Liver (tissue), 9 donors: Measurements from ENCODE around the gene GRID1. TPM values are rescaled to one million over a fixed set of nuclear protein-coding genes. Genes with fewer than 3 reads are reported as not detected.

ENCODE experiments used
- DNase-seq: peaks from one replicate; pipeline ENCODE4 v3.0.0-alpha.2; 2017; ENCODE audit warnings: low spot score
- H3K27ac ChIP-seq, 2 donors: one replicate each; pipeline ENCODE4 v1.7.0; 2013; ENCODE audit warnings: inconsistent platforms in 2 of 2, low read length in 2 of 2, control low read depth in 1 of 2, low read depth in 1 of 2, mild to moderate bottlenecking in 1 of 2
- H3K27me3 ChIP-seq, 4 donors: one replicate each; pipeline versions ENCODE4 v1.6.1 to v1.7.0; 2013; ENCODE audit warnings: low read length in 3 of 4, inconsistent platforms in 1 of 4, mild to moderate bottlenecking in 1 of 4, moderate library complexity in 1 of 4; ENCODE audit not compliant: control insufficient read depth in 4 of 4, insufficient read depth in 4 of 4
- H3K36me3 ChIP-seq, 4 donors: one replicate each; pipeline versions ENCODE4 v1.6.1 to v1.7.0; 2013; ENCODE audit warnings: low read length in 3 of 4, mild to moderate bottlenecking in 3 of 4, low read depth in 1 of 4, moderate library complexity in 1 of 4; ENCODE audit not compliant: control insufficient read depth in 4 of 4, insufficient read depth in 3 of 4
- H3K4me1 ChIP-seq, 4 donors: one replicate each; pipeline versions ENCODE4 v1.6.1 to v1.7.0; 2013; ENCODE audit warnings: low read length in 3 of 4, mild to moderate bottlenecking in 3 of 4, moderate library complexity in 1 of 4; ENCODE audit not compliant: control insufficient read depth in 4 of 4, insufficient read depth in 4 of 4
- H3K4me3 ChIP-seq, 3 donors: one replicate each; pipeline versions ENCODE4 v1.6.1 to v1.7.0; 2013; ENCODE audit warnings: low read length in 3 of 3, control low read depth in 1 of 3, low read depth in 1 of 3, mild to moderate bottlenecking in 1 of 3
- H3K9ac ChIP-seq, 2 donors: one replicate each; pipeline ENCODE4 v1.7.0; 2013; ENCODE audit warnings: low read length in 2 of 2, mild to moderate bottlenecking in 2 of 2, moderate library complexity in 2 of 2, control low read depth in 1 of 2, low read depth in 1 of 2
- H3K9me3 ChIP-seq, 4 donors: one replicate each; pipeline versions ENCODE4 v1.6.1 to v1.7.0; 2013; ENCODE audit warnings: low read length in 3 of 4; ENCODE audit not compliant: control insufficient read depth in 4 of 4
- ATF3 ChIP-seq: IDR thresholded peaks from 2 replicates; pipeline ENCODE4 v1.6.1; 2016; ENCODE audit warnings: antibody characterized with exemption
- EGR1 ChIP-seq, 2 donors: IDR thresholded peaks; 2 replicates each; pipeline ENCODE4 v1.6.1; 2016 to 2018; ENCODE audit warnings: antibody characterized with exemption in 2 of 2, low read depth in 2 of 2
- FOXA1 ChIP-seq: IDR thresholded peaks from 2 replicates; pipeline ENCODE4 v1.6.1; 2016; ENCODE audit warnings: antibody characterized with exemption
- FOXA2 ChIP-seq: IDR thresholded peaks from 2 replicates; pipeline ENCODE4 v1.6.1; 2016; ENCODE audit warnings: antibody characterized with exemption
- GABPA ChIP-seq, 2 donors: IDR thresholded peaks in 1 of 2; conservative IDR thresholded peaks in 1 of 2; 2 replicates each; pipeline ENCODE4 v1.6.1; 2016; ENCODE audit warnings: antibody characterized with exemption in 2 of 2, mild to moderate bottlenecking in 1 of 2, moderate library complexity in 1 of 2
- HNF4A ChIP-seq, 2 donors: conservative IDR thresholded peaks; 2 replicates each; pipeline ENCODE4 v1.6.1; 2016; ENCODE audit warnings: antibody characterized with exemption in 2 of 2, mild to moderate bottlenecking in 2 of 2
- HNF4G ChIP-seq: IDR thresholded peaks from 2 replicates; pipeline ENCODE4 v1.6.1; 2016; ENCODE audit warnings: antibody characterized with exemption
- JUND ChIP-seq, 2 donors: IDR thresholded peaks; 2 replicates each; pipeline ENCODE4 v1.6.1; 2016; ENCODE audit warnings: antibody characterized with exemption in 2 of 2
- MAX ChIP-seq: IDR thresholded peaks from 2 replicates; pipeline ENCODE4 v1.6.1; 2016; ENCODE audit warnings: antibody characterized with exemption
- NR2F2 ChIP-seq: IDR thresholded peaks from 2 replicates; pipeline ENCODE4 v1.6.1; 2016; ENCODE audit warnings: antibody characterized with exemption
- RAD21 ChIP-seq, 2 donors: IDR thresholded peaks; 2 replicates each; pipeline ENCODE4 v1.6.1; 2016; ENCODE audit warnings: antibody characterized with exemption in 2 of 2, mild to moderate bottlenecking in 2 of 2
- REST ChIP-seq: IDR thresholded peaks from 2 replicates; pipeline ENCODE4 v1.6.1; 2016; ENCODE audit warnings: antibody characterized with exemption, mild to moderate bottlenecking
- RXRA ChIP-seq, 2 donors: IDR thresholded peaks; 2 replicates each; pipeline ENCODE4 v1.6.1; 2017 to 2018; ENCODE audit warnings: antibody characterized with exemption in 2 of 2, mild to moderate bottlenecking in 1 of 2
- SP1 ChIP-seq: IDR thresholded peaks from 2 replicates; pipeline ENCODE4 v1.6.1; 2018; ENCODE audit warnings: antibody characterized with exemption, mild to moderate bottlenecking
- TAF1 ChIP-seq: conservative IDR thresholded peaks from 2 replicates; pipeline ENCODE4 v1.6.1; 2016; ENCODE audit warnings: antibody characterized with exemption, mild to moderate bottlenecking
- YY1 ChIP-seq: IDR thresholded peaks from 2 replicates; pipeline ENCODE4 v1.6.1; 2016; ENCODE audit warnings: antibody characterized with exemption, mild to moderate bottlenecking
- ZBTB33 ChIP-seq: IDR thresholded peaks from 2 replicates; pipeline ENCODE4 v1.6.1; 2016; ENCODE audit warnings: antibody characterized with exemption
- WGBS: extraction: QIAGEN DNeasy Blood & Tissue Kit; methylation state at CpG from one replicate; pipeline ENCODE4 v1.1.7; 2013; 5-methylcytosine and 5-hydroxymethylcytosine counted together
- polyA plus RNA-seq, 2 donors: library from polyadenylated mRNA; stranded (reverse) in 1 of 2; unstranded in 1 of 2; fragments of 200-250 nt in 1 of 2; fragments of >200 nt in 1 of 2; fragmentation: Nextera tagmentation in 1 of 2; extraction: Ambion mirVana in 1 of 2; gene quantifications; one replicate each; pipeline versions ENCODE4 v1.2.1 to v1.2.3, GENCODE V29; 2013 to 2015
- total RNA-seq, 2 donors: library from RNA; depleted of rRNA; stranded (reverse); fragments of >200 nt; gene quantifications; one replicate each; pipeline ENCODE4 v1.2.3, GENCODE V29; 2014
- TF ChIP-seq, protein P1 (sequence below): fragments of 150-350 bp; IDR thresholded peaks from 2 replicates; pipeline ENCODE4 v1.5.1; 2017; ENCODE audit warnings: improper control_type of control experiment, low read depth, low read length; ENCODE audit not compliant: missing input control
- donor health status: healthy.
- donor health status: healthy.
- donor health status: healthy.
- donor health status: healthy.
- donor health status: healthy.

Gene GRID1
- total and polyA plus RNA-seq, 4 donors, result 0.09 to 0.17 (median 0.14) TPM; not detected in 1

GRCh38 chr10:85604136-85604725 lies 762.4 kb downstream of the GRID1 start:
- Histone ChIP-seq H3K4me1 (no peaks in the 10 kb centered on the region), H3K27me3 (no peaks in the 10 kb centered on the region), H3K36me3 (no peaks in the 10 kb centered on the region), H3K9me3 (peaks cover 0 to 3% (median 0%) of the 10 kb centered on the region in 4 donors), H3K27ac (no peak overlapping the region), H3K9ac (no peak overlapping the region), H3K4me3 (no peak overlapping the region)
- no peak for DNase-seq
- TF ChIP-seq NR2F2 (no peak), FOXA2 (no peak), HNF4G (no peak), EGR1 (IDR thresholded peaks at IDR 0.05; ENCODE audit: low read depth in 2 of 2) (no peak), SP1 (no peak), YY1 (no peak), JUND (IDR thresholded peaks at IDR 0.05) (no peak), GABPA (IDR thresholded peaks at IDR 0.05 in 1 of 2, conservative IDR thresholded peaks at IDR 0.05 in 1 of 2) (no peak), FOXA1 (no peak), RAD21 (IDR thresholded peaks at IDR 0.05) (no peak)
- 76% methylated on average over 5 of the region's 5 CpGs for WGBS

DNA sequence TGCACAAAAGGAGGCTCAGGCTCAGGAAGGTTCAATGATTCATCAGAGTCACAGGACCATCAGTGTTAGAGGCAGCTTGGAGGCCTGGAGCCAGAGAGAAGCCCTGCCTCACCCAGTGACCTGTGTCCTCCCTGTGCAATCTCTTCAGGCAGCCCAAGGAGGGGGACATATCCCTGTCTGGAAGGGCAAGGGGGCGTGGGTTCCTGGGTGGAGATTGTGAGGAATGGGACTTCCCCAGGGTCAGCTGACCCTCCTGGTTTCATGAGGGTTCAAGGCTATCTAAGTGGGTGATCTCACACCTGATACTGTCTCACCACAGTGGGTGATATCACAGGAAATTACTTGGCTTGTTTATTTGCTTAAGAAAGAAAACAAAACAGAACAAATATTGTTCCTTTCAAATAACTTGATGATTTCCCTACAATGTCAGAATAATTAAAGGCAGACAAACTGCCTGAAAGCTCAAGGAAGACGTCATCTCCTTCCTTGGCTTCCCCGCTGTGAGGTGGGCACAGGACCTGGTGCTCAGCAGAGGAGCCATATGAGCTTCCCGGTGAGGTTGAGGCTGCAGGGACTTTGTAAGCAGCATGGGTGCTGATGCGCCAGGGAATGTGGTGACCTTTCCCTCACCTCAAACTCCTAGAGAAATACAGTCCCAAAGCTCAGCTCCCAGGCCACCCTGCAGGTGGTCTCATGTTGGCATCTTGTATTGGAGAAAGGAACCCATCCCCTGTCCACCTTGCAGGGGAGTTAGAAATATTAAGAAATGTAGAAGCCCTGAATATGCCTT lies 763.2 kb downstream of the GRID1 start:
- peaks cover 0 to 3% (median 0%) of the 10 kb centered on the region in 4 donors for H3K9me3 ChIP-seq
- peak; percentile 22 for DNase-seq

DNA sequence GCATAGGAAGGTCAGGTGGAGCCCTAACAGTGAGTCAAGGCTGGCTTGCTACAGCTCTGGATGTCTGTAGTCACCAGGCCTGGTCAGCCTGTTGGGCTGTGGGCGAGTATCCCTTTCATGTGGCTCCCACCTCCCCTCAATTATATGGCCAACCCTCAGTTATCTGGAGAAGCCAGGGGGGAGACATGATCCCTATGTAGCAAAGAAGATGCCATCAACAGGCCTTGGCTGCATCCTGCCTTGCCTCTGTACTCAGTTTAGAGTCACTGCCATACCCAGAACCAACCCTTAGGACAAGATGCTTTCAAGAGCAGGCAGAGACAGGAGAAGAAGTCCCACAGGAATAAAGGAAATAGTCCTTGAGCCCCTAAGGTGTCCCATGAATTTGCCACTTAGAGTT lies 763.9 kb downstream of the GRID1 start:
- no peak overlapping the region for H3K9ac ChIP-seq
- H3K27me3 ChIP-seq, result no peaks in the 10 kb centered on the region
- H3K27ac ChIP-seq, result no peak overlapping the region
- H3K4me3 ChIP-seq, result no peak overlapping the region
- no peaks in the 10 kb centered on the region for H3K36me3 ChIP-seq
- H3K4me1 ChIP-seq, result no peaks in the 10 kb centered on the region
- 93% methylated on average over 1 of the region's 1 CpG for WGBS
- peak; percentile 22 for DNase-seq
- H3K9me3 ChIP-seq, result peaks cover 0 to under 1% (median 0%) of the 10 kb centered on the region in 4 donors
- TF ChIP-seq RAD21 (IDR thresholded peaks at IDR 0.05), result no peak
- no peak for TF ChIP-seq HNF4A (conservative IDR thresholded peaks at IDR 0.05)
- no peak for TF ChIP-seq MAX
- TF ChIP-seq RXRA (IDR thresholded peaks at IDR 0.05), result no peak
- TF ChIP-seq FOXA1, result no peak
- TF ChIP-seq HNF4G, result no peak
- TF ChIP-seq, protein P1, sequence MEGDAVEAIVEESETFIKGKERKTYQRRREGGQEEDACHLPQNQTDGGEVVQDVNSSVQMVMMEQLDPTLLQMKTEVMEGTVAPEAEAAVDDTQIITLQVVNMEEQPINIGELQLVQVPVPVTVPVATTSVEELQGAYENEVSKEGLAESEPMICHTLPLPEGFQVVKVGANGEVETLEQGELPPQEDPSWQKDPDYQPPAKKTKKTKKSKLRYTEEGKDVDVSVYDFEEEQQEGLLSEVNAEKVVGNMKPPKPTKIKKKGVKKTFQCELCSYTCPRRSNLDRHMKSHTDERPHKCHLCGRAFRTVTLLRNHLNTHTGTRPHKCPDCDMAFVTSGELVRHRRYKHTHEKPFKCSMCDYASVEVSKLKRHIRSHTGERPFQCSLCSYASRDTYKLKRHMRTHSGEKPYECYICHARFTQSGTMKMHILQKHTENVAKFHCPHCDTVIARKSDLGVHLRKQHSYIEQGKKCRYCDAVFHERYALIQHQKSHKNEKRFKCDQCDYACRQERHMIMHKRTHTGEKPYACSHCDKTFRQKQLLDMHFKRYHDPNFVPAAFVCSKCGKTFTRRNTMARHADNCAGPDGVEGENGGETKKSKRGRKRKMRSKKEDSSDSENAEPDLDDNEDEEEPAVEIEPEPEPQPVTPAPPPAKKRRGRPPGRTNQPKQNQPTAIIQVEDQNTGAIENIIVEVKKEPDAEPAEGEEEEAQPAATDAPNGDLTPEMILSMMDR, result no peak
- no peak for TF ChIP-seq GABPA (IDR thresholded peaks at IDR 0.05 in 1 of 2, conservative IDR thresholded peaks at IDR 0.05 in 1 of 2)
- no peak for TF ChIP-seq TAF1
- no peak for TF ChIP-seq NR2F2
- TF ChIP-seq SP1, result no peak
- TF ChIP-seq REST, result no peak
- TF ChIP-seq ZBTB33, result no peak

More for the DNA sequence above, 763.2 kb downstream of the GRID1 start:
- Histone ChIP-seq H3K9ac (no peak overlapping the region), H3K27me3 (no peaks in the 10 kb centered on the region), H3K4me3 (no peak overlapping the region), H3K4me1 (no peaks in the 10 kb centered on the region), H3K27ac (no peak overlapping the region), H3K36me3 (no peaks in the 10 kb centered on the region)
- no peak for TF ChIP-seq FOXA1
- no peak for TF ChIP-seq GABPA (IDR thresholded peaks at IDR 0.05 in 1 of 2, conservative IDR thresholded peaks at IDR 0.05 in 1 of 2)
- TF ChIP-seq ATF3, result no peak
- TF ChIP-seq JUND (IDR thresholded peaks at IDR 0.05), result no peak
- TF ChIP-seq RAD21 (IDR thresholded peaks at IDR 0.05), result no peak
- 70% methylated on average over 5 of the region's 5 CpGs for WGBS
